Motor neuron (in vitro differentiated cells): ENCODE data around the gene SORCS3. TPM values are rescaled to one million over a fixed set of nuclear protein-coding genes. Genes with fewer than 3 reads are reported as not detected.

Experiments
- ATAC-seq, 8 experiments: fragments of 200-7000 bp; cut with Tn5 transposase; replicated peaks in 6 of 8; 2 replicates each; pipeline ENCODE4 v1.8.0; 2021; ENCODE audit warnings: mild to moderate bottlenecking in 8 of 8, moderate library complexity in 8 of 8
- H3K27ac ChIP-seq, 2 donors: fragments of 250-450 bp; sonication (Bioruptor Pico); 2 replicates each; pipeline ENCODE4 v1.9.0; 2021; ENCODE audit warnings: antibody characterized with exemption in 2 of 2, mild to moderate bottlenecking in 2 of 2, moderate library complexity in 1 of 2
- H3K4me1 ChIP-seq, 2 donors: fragments of 250-450 bp; sonication (Bioruptor Pico); replicated peaks in 1 of 2; 2 replicates each; pipeline ENCODE4 v1.6.1; 2021; ENCODE audit warnings: antibody characterized with exemption in 2 of 2, mild to moderate bottlenecking in 2 of 2, moderate library complexity in 1 of 2
- H3K4me3 ChIP-seq, 5 donors: fragments of 250-450 bp; sonication (Bioruptor Pico); 2 replicates each; pipeline ENCODE4 v1.9.0; 2021; ENCODE audit warnings: antibody characterized with exemption in 5 of 5, mild to moderate bottlenecking in 5 of 5, moderate library complexity in 4 of 5
- WGBS, 10 experiments: fragments of 450-650 bp; shearing (Covaris generic); methylation state at CpG; one replicate each; pipeline ENCODE4 v1.0.0; 2022; 5-methylcytosine and 5-hydroxymethylcytosine counted together
- in situ Hi-C, 9 experiments: fragments of 400-800 bp; cut with MboI; loops; one replicate each; pipeline ENCODE4 v1.15.0; 2021; ENCODE audit warnings: low sequenced_read_pairs in 9 of 9, low pct_unique_long_range_greater_than_20kb in 2 of 9; ENCODE audit not compliant: unreplicated experiment in 9 of 9
- total RNA-seq, 8 experiments: library from RNA; unstranded; fragments of 300-600 nt; gene quantifications; 2 replicates each; pipeline versions ENCODE4 v1.2.3 to v1.2.4, GENCODE V29; 2022

The SORCS3 gene
- total RNA-seq, 8 experiments from 2014 or later = 0.10 to 14.3 (median 7.3) TPM

GRCh38 chr10:104766341-104766740, 125.3 kb downstream of the SORCS3 start:
- 0 to 100% (median 26%) methylated on average over 1 of the region's 2 CpGs; no CpG with 5 or more reads in 6 of the 10 experiments for WGBS, 10 experiments

DNA sequence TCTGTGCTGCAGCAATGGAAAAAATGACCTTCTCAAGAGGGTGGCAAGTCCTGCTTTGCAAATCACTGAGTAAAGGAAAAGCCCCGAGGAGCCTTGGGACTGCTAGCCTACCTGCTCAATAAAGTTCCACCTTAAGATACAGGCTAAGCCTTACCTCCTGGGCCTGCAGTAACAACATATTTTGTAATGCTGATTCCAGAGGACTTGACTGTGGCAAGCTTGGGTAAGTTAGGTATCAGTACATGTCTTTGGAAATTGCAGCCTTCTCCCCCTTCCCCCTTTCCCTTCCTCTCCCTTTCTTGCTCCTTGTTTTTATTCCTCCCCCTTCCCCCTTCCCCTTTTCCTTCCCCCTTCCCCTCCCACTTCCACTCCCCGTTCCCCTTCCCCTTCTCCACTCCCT, 126.2 kb downstream of the SORCS3 start:
- Histone ChIP-seq H3K4me1 (no peaks in the 10 kb centered on the region), H3K4me3 (no peak overlapping the region), H3K27ac (no peak overlapping the region)
- 0 to 67% (median 33%) methylated on average over 1 of the region's 2 CpGs; no CpG with 5 or more reads in 5 of the 10 experiments for WGBS, 10 experiments
- in situ Hi-C loops = no loop called here
- ATAC-seq = no peak

More at GRCh38 chr10:104766341-104766740, 125.3 kb downstream of the SORCS3 start:
- Histone ChIP-seq H3K4me3 (no peak overlapping the region), H3K27ac (no peak overlapping the region), H3K4me1 (no peaks in the 10 kb centered on the region)
- peak in 5 of 8 experiments; percentile 49 to 98 (median 71) for ATAC-seq
- in situ Hi-C loops = no loop called here

- in situ Hi-C loops = no loop called here
- H3K4me3 ChIP-seq = no peak overlapping the region
- ATAC-seq = peak in 2 of 8 experiments; percentile 22 to 52
- peaks cover 3% of the 10 kb centered on the region in 2 donors for H3K4me1 ChIP-seq
- no peak overlapping the region for H3K27ac ChIP-seq
- 20 to 100% (median 100%) methylated on average over 1 of the region's 1 CpG; no CpG with 5 or more reads in 6 of the 10 experiments for WGBS, 10 experiments
These were observed 126.7 kb downstream of the SORCS3 start for GRCh38 chr10:104767745-104768144.

DNA sequence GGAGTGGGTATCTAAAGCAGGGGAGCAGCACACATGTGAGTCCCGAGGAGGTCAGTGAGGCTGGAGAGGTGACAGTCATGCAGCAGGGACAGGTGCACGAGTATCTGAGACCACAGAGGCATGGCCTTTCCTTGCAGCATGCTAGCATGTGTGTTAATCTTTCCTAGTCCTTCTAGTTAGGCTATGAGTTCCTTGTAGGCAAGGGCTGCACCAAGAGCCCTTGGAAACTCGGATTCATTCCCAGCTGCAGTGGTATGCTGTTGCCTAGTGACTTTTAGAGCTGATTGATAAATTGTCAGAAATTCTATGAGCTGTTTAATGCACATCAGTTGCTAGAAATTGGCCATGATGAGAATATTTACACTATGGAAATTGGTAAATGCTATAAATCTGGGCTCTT, 132.0 kb downstream of the SORCS3 start:
- in situ Hi-C loops = no loop called here
- peaks cover 21 to 25% of the 10 kb centered on the region in 2 donors for H3K4me1 ChIP-seq
- no peak overlapping the region for H3K27ac ChIP-seq
- H3K4me3 ChIP-seq = no peak overlapping the region
- peak in 2 of 8 experiments; percentile 29 to 85 for ATAC-seq
- 0 to 71% (median 33%) methylated on average over 1 to 3 of the region's 3 CpGs; no CpG with 5 or more reads in 6 of the 10 experiments for WGBS, 10 experiments

DNA sequence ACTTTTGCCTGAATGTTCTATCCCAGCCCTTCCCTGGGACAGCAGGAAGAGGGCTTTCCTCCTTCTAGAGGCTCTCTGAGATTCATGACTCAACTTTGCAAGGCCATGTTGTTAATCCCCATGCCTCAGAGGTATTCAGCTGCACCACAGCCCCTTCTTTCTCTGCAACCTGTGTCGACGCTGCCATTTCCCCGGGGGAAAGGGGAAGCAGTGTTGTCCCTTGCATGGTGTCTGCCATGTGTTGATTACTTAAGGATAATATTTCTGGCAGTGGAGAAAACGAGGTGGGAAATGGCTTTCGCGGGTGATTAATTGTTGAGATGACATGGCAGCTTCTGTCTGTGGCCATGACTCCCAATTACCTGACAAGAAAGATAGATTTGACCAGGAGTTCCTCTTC, 133.1 kb downstream of the SORCS3 start:
- Histone ChIP-seq H3K4me3 (no peak overlapping the region), H3K4me1 (peaks cover 21 to 25% of the 10 kb centered on the region in 2 donors), H3K27ac (no peak overlapping the region)
- WGBS, 10 experiments = 55 to 71% (median 71%) methylated on average over 3 to 6 of the region's 6 CpGs; no CpG with 5 or more reads in 5 of the 10 experiments
- in situ Hi-C loops = no loop called here
- peak in 4 of 8 experiments; percentile 42 to 86 (median 74) for ATAC-seq

- Histone ChIP-seq H3K4me3 (no peak overlapping the region), H3K27ac (no peak overlapping the region), H3K4me1 (peaks cover 30 to 33% of the 10 kb centered on the region in 2 donors)
- in situ Hi-C loops = no loop called here
- 0 to 100% (median 44%) methylated on average over 1 to 3 of the region's 4 CpGs; no CpG with 5 or more reads in 2 of the 10 experiments for WGBS, 10 experiments
- ATAC-seq = peak in 2 of 8 experiments; percentile 32 to 71
These were observed 136.2 kb downstream of the SORCS3 start for GRCh38 chr10:104777086-104777799.

GRCh38 chr10:104778371-104778770, 137.3 kb downstream of the SORCS3 start:
- H3K4me3 ChIP-seq = no peak overlapping the region
- in situ Hi-C loops = no loop called here
- H3K27ac ChIP-seq = no peak overlapping the region
- ATAC-seq = no peak
- WGBS, 10 experiments = 67 to 100% (median 93%) methylated on average over 1 to 3 of the region's 3 CpGs; no CpG with 5 or more reads in 3 of the 10 experiments
- peaks cover 23 to 30% of the 10 kb centered on the region in 2 donors for H3K4me1 ChIP-seq

GRCh38 chr10:104779701-104780100, 138.6 kb downstream of the SORCS3 start:
- 0 to 100% (median 88%) methylated on average over 1 to 9 of the region's 14 CpGs; no CpG with 5 or more reads in 4 of the 10 experiments for WGBS, 10 experiments
- in situ Hi-C loops = no loop called here
- no peak overlapping the region for H3K27ac ChIP-seq
- H3K4me3 ChIP-seq = no peak overlapping the region
- no peak for ATAC-seq
- H3K4me1 ChIP-seq = peaks cover 20 to 23% of the 10 kb centered on the region in 2 donors

- in situ Hi-C loops = no loop called here
- 0 to 100% (median 58%) methylated on average over 2 to 5 of the region's 5 CpGs; no CpG with 5 or more reads in 3 of the 10 experiments for WGBS, 10 experiments
- no peak overlapping the region for H3K4me3 ChIP-seq
- H3K4me1 ChIP-seq = peaks cover 18 to 23% of the 10 kb centered on the region in 2 donors
- H3K27ac ChIP-seq = no peak overlapping the region
- ATAC-seq = peak in 3 of 8 experiments; percentile 21 to 32 (median 25)
These were observed 139.1 kb downstream of the SORCS3 start for GRCh38 chr10:104780165-104780564.

- WGBS, 10 experiments = 0 to 100% (median 100%) methylated on average over 1 of the region's 1 CpG; no CpG with 5 or more reads in 3 of the 10 experiments
- H3K4me1 ChIP-seq = peaks cover 15 to 18% of the 10 kb centered on the region in 2 donors
- H3K4me3 ChIP-seq = no peak overlapping the region
- ATAC-seq = no peak
- in situ Hi-C loops = no loop called here
- H3K27ac ChIP-seq = no peak overlapping the region
These were observed 140.0 kb downstream of the SORCS3 start for GRCh38 chr10:104780946-104781595.

GRCh38 chr10:104784452-104784851, 143.4 kb downstream of the SORCS3 start:
- 0 to 100% (median 90%) methylated on average over 1 to 2 of the region's 2 CpGs; no CpG with 5 or more reads in 5 of the 10 experiments for WGBS, 10 experiments
- no peak for ATAC-seq
- peaks cover 5 to 12% of the 10 kb centered on the region in 2 donors for H3K4me1 ChIP-seq
- H3K4me3 ChIP-seq = no peak overlapping the region
- in situ Hi-C loops = no loop called here
- H3K27ac ChIP-seq = no peak overlapping the region

- Histone ChIP-seq H3K4me1 (no peaks in the 10 kb centered on the region), H3K27ac (no peak overlapping the region), H3K4me3 (no peak overlapping the region)
- in situ Hi-C loops = no loop called here
- 17 to 100% (median 67%) methylated on average over 1 to 2 of the region's 2 CpGs; no CpG with 5 or more reads in 5 of the 10 experiments for WGBS, 10 experiments
- no peak for ATAC-seq
These were observed 150.4 kb downstream of the SORCS3 start for GRCh38 chr10:104791471-104791870.

- no peaks in the 10 kb centered on the region for H3K4me1 ChIP-seq
- in situ Hi-C loops = no loop called here
- H3K27ac ChIP-seq = no peak overlapping the region
- H3K4me3 ChIP-seq = no peak overlapping the region
- WGBS, 10 experiments = 25 to 93% (median 72%) methylated on average over 2 to 3 of the region's 3 CpGs; no CpG with 5 or more reads in 4 of the 10 experiments
- ATAC-seq = no peak
These were observed 154.3 kb downstream of the SORCS3 start for GRCh38 chr10:104795411-104795810.
